Neuronal stem cell (in vitro differentiated cells): ENCODE measurements around the gene PKP2.

Experiments
- DNase-seq: peaks from one replicate; pipeline ENCODE4 v3.0.0-alpha.2; 2013; ENCODE audit warnings: low spot score
- H2AFZ ChIP-seq: one replicate; pipeline ENCODE4 v1.6.1; 2013; ENCODE audit warnings: mild to moderate bottlenecking, low read length, inconsistent platforms
- H2AK5ac ChIP-seq: 2 replicates; pipeline ENCODE4 v1.6.1; 2013; ENCODE audit warnings: low read depth, mild to moderate bottlenecking, inconsistent platforms, low read length, moderate library complexity, mixed read lengths
- H2BK120ac ChIP-seq: 2 replicates; pipeline ENCODE4 v1.6.1; 2013; ENCODE audit warnings: low read depth, mild to moderate bottlenecking, inconsistent platforms, low read length, moderate library complexity, mixed read lengths
- H2BK12ac ChIP-seq: one replicate; pipeline ENCODE4 v1.6.1; 2013; ENCODE audit warnings: low read length, inconsistent platforms
- H2BK15ac ChIP-seq: 2 replicates; pipeline ENCODE4 v1.6.1; 2013; ENCODE audit warnings: mild to moderate bottlenecking, low read length, inconsistent platforms, mixed read lengths
- H2BK5ac ChIP-seq: one replicate; pipeline ENCODE4 v1.6.1; 2013; ENCODE audit warnings: inconsistent platforms, mild to moderate bottlenecking, low read length, moderate library complexity
- H3K14ac ChIP-seq: one replicate; pipeline ENCODE4 v1.6.1; 2013; ENCODE audit warnings: low read length, inconsistent platforms
- H3K18ac ChIP-seq: 2 replicates; pipeline ENCODE4 v1.6.1; 2013; ENCODE audit warnings: low read length, inconsistent platforms
- H3K23ac ChIP-seq: 2 replicates; pipeline ENCODE4 v1.6.1; 2013; ENCODE audit warnings: low read depth, mild to moderate bottlenecking, mixed read lengths, low read length, inconsistent platforms; ENCODE audit not compliant: poor library complexity
- H3K27ac ChIP-seq: replicated peaks from 3 replicates; pipeline ENCODE4 v1.5.1; 2013; ENCODE audit warnings: low read length, inconsistent platforms
- H3K27me3 ChIP-seq, 3 experiments: 2 replicates each; pipeline ENCODE4 v1.6.1; 2013; ENCODE audit warnings: low read length in 3 of 3, mild to moderate bottlenecking in 2 of 3, inconsistent platforms in 1 of 3, low read depth in 1 of 3, mixed read lengths in 1 of 3, moderate library complexity in 1 of 3; ENCODE audit not compliant: control insufficient read depth in 3 of 3, insufficient read depth in 3 of 3
- H3K36me3 ChIP-seq, 2 donors: replicated peaks in 1 of 2; 2 replicates each; pipeline ENCODE4 v1.6.1; 2013; ENCODE audit warnings: low read length in 2 of 2; ENCODE audit not compliant: control insufficient read depth in 2 of 2, insufficient read depth in 2 of 2
- H3K4ac ChIP-seq: 2 replicates; pipeline ENCODE4 v1.6.1; 2013; ENCODE audit warnings: inconsistent platforms, mild to moderate bottlenecking, low read length, moderate library complexity
- H3K4me1 ChIP-seq, 2 donors: 1 replicate in 1 of 2; 2 replicates in 1 of 2; pipeline ENCODE4 v1.6.1; 2013; ENCODE audit warnings: low read length in 2 of 2, low read depth in 1 of 2; ENCODE audit not compliant: control insufficient read depth in 2 of 2, insufficient read depth in 1 of 2
- H3K4me2 ChIP-seq: one replicate; pipeline ENCODE4 v1.6.1; 2013; ENCODE audit warnings: mild to moderate bottlenecking, low read length, inconsistent platforms; ENCODE audit not compliant: insufficient read depth, poor library complexity, severe bottlenecking
- H3K4me3 ChIP-seq, 2 donors: 2 replicates each; pipeline ENCODE4 v1.5.1; 2013; ENCODE audit warnings: low read length in 2 of 2, mild to moderate bottlenecking in 2 of 2, inconsistent platforms in 1 of 2, moderate library complexity in 1 of 2
- H3K79me1 ChIP-seq: one replicate; pipeline ENCODE4 v1.6.1; 2013; ENCODE audit warnings: low read depth, mild to moderate bottlenecking, inconsistent platforms, low read length, moderate library complexity
- H3K9ac ChIP-seq: one replicate; pipeline ENCODE4 v1.6.1; 2013; ENCODE audit warnings: mild to moderate bottlenecking, low read depth, low read length, inconsistent platforms; ENCODE audit not compliant: poor library complexity
- H3K9me3 ChIP-seq, 2 donors: replicated peaks in 1 of 2; 2 replicates each; pipeline versions ENCODE3 to v1.6.1; 2013; ENCODE audit warnings: low read length in 2 of 2, mild to moderate bottlenecking in 2 of 2, inconsistent platforms in 1 of 2, low read depth in 1 of 2, mixed read lengths in 1 of 2, moderate library complexity in 1 of 2; ENCODE audit not compliant: control insufficient read depth in 2 of 2, insufficient read depth in 1 of 2
- H4K8ac ChIP-seq: one replicate; pipeline ENCODE4 v1.6.1; 2013; ENCODE audit warnings: low read depth, mild to moderate bottlenecking, inconsistent platforms, low read length, moderate library complexity
- H4K91ac ChIP-seq: one replicate; pipeline ENCODE4 v1.6.1; 2013; ENCODE audit warnings: low read length, low read depth, mild to moderate bottlenecking, inconsistent platforms; ENCODE audit not compliant: poor library complexity
- WGBS, 2 donors: extraction: QIAGEN DNeasy Blood & Tissue Kit; methylation state at CpG; one replicate each; pipeline ENCODE4 v1.1.7; 2013; ENCODE audit warnings: missing lambda C conversion rate in 2 of 2, mixed read lengths in 1 of 2; ENCODE audit not compliant: insufficient read length in 2 of 2, insufficient replicate concordance in 1 of 2; ENCODE audit errors: extremely low coverage in 2 of 2; 5-methylcytosine and 5-hydroxymethylcytosine counted together

Gene PKP2

GRCh38 chr12:32770141-32770540 lies 126.4 kb downstream of the PKP2 start:
- no peak overlapping the region for H3K23ac ChIP-seq
- H2AK5ac ChIP-seq: no peak overlapping the region
- H2BK120ac ChIP-seq: no peak overlapping the region
- H3K4ac ChIP-seq: no peak overlapping the region
- no peaks in the 10 kb centered on the region for H3K9me3 ChIP-seq
- no peak overlapping the region for H4K91ac ChIP-seq
- H3K36me3 ChIP-seq: no peaks in the 10 kb centered on the region
- no peak overlapping the region for H3K9ac ChIP-seq
- no peak overlapping the region for H3K27ac ChIP-seq
- no peak overlapping the region for H4K8ac ChIP-seq
- H2BK12ac ChIP-seq: no peak overlapping the region
- no peak for DNase-seq
- H2BK15ac ChIP-seq: no peak overlapping the region
- H3K4me2 ChIP-seq: no peak overlapping the region
- H3K14ac ChIP-seq: no peak overlapping the region
- H2BK5ac ChIP-seq: no peak overlapping the region
- no CpG with 5 or more reads among the region's 1 CpG for WGBS, 2 donors
- no peak overlapping the region for H3K18ac ChIP-seq
- H3K79me1 ChIP-seq: no peaks in the 10 kb centered on the region
- no peak overlapping the region for H2AFZ ChIP-seq
- H3K4me3 ChIP-seq: no peak overlapping the region
- H3K27me3 ChIP-seq: peaks cover 0 to 3% (median 0%) of the 10 kb centered on the region in 3 experiments
- no peaks in the 10 kb centered on the region for H3K4me1 ChIP-seq

- Histone ChIP-seq H3K23ac (no peak overlapping the region), H3K27ac (no peak overlapping the region), H4K8ac (no peak overlapping the region), H3K27me3 (no peaks in the 10 kb centered on the region), H3K18ac (no peak overlapping the region), H3K9ac (no peak overlapping the region), H3K36me3 (no peaks in the 10 kb centered on the region), H3K4ac (no peak overlapping the region), H2AK5ac (no peak overlapping the region), H3K79me1 (no peaks in the 10 kb centered on the region), H3K4me3 (no peak overlapping the region), H3K9me3 (no peaks in the 10 kb centered on the region), H2BK15ac (no peak overlapping the region), H4K91ac (no peak overlapping the region), H3K4me2 (no peak overlapping the region), H2BK120ac (no peak overlapping the region), H2BK5ac (no peak overlapping the region), H2AFZ (no peak overlapping the region), H3K4me1 (no peaks in the 10 kb centered on the region), H3K14ac (no peak overlapping the region), H2BK12ac (no peak overlapping the region)
- no CpG with 5 or more reads among the region's 4 CpGs for WGBS, 2 donors
- no peak for DNase-seq
These were observed 128.1 kb downstream of the PKP2 start for GRCh38 chr12:32768518-32768917.

- Histone ChIP-seq H2BK15ac (no peak overlapping the region), H3K4me3 (no peak overlapping the region), H3K9ac (no peak overlapping the region), H3K4ac (no peak overlapping the region), H3K14ac (no peak overlapping the region), H3K23ac (no peak overlapping the region), H4K8ac (no peak overlapping the region), H3K27ac (no peak overlapping the region), H2BK12ac (no peak overlapping the region), H3K27me3 (peaks cover 0 to 15% (median 0%) of the 10 kb centered on the region in 3 experiments), H3K18ac (no peak overlapping the region), H3K4me1 (no peaks in the 10 kb centered on the region), H2BK5ac (no peak overlapping the region), H3K9me3 (no peaks in the 10 kb centered on the region), H3K4me2 (no peak overlapping the region), H3K36me3 (no peaks in the 10 kb centered on the region), H2AFZ (no peak overlapping the region), H3K79me1 (no peaks in the 10 kb centered on the region), H2AK5ac (no peak overlapping the region), H2BK120ac (no peak overlapping the region), H4K91ac (no peak overlapping the region)
- DNase-seq: no peak
- no CpG with 5 or more reads among the region's 4 CpGs for WGBS, 2 donors
These were observed 130.7 kb downstream of the PKP2 start for GRCh38 chr12:32765906-32766305.

GRCh38 chr12:32761716-32762115 lies 134.9 kb downstream of the PKP2 start:
- Histone ChIP-seq H2BK12ac (no peak overlapping the region), H3K9me3 (no peaks in the 10 kb centered on the region), H3K23ac (no peak overlapping the region), H3K4me3 (no peak overlapping the region), H4K91ac (no peak overlapping the region), H3K27me3 (peaks cover 0 to 23% (median 0%) of the 10 kb centered on the region in 3 experiments), H2AK5ac (no peak overlapping the region), H3K9ac (no peak overlapping the region), H3K79me1 (no peaks in the 10 kb centered on the region), H3K4me2 (no peak overlapping the region), H2AFZ (peak overlapping the region; percentile 5), H2BK15ac (no peak overlapping the region), H3K27ac (no peak overlapping the region), H2BK120ac (no peak overlapping the region), H3K4me1 (peaks cover 1% of the 10 kb centered on the region in 2 donors), H4K8ac (no peak overlapping the region), H3K36me3 (no peaks in the 10 kb centered on the region), H3K18ac (no peak overlapping the region), H2BK5ac (no peak overlapping the region), H3K14ac (no peak overlapping the region), H3K4ac (no peak overlapping the region)
- WGBS, 2 donors: no CpG with 5 or more reads among the region's 1 CpG
- no peak for DNase-seq
